IMR-90 (cell line): ENCODE results near the gene PLEKHG2. TPM values are rescaled to one million over a fixed set of nuclear protein-coding genes. Genes with fewer than 3 reads are reported as not detected.

ENCODE experiments used
- ATAC-seq: fragments of 200-7000 bp; cut with Tn5 transposase; 2 replicates; pipeline ENCODE4 v1.9.1; 2020; ENCODE audit warnings: low read depth, mild to moderate bottlenecking, moderate library complexity
- BruUV-seq: library from RNA; stranded (reverse); fragments of 400-500 nt; replicated peaks from 2 replicates; lab custom pipeline; 2021; lab: Mats Ljungman, UMichigan
- CTCF ChIA-PET: fragments of 300-600 bp; formaldehyde crosslinking; extraction: SDS; loops from one replicate; lab custom pipeline; 2021; ENCODE audit warnings: antibody characterized with exemption; lab: Yijun Ruan, JAX
- POLR2A ChIA-PET: fragments of 300-600 bp; sonication (Branson Sonifier 250); formaldehyde crosslinking; loops from one replicate; lab custom pipeline; 2022; ENCODE audit warnings: antibody characterized with exemption; ENCODE audit not compliant: unreplicated experiment; lab: Charles Lee
- DNase-seq: peaks from one replicate; pipeline ENCODE4 v3.0.0; 2013
- H2AFZ ChIP-seq: replicated peaks from 2 replicates; pipeline ENCODE3; 2013; ENCODE audit warnings: low read length, mild to moderate bottlenecking; ENCODE audit not compliant: poor library complexity
- H2AK5ac ChIP-seq: 2 replicates; pipeline ENCODE4 v1.6.1; 2013; ENCODE audit warnings: low read depth, low read length, inconsistent platforms
- H2AK9ac ChIP-seq: replicated peaks from 2 replicates; pipeline ENCODE3; 2013; ENCODE audit warnings: mild to moderate bottlenecking, low read depth, low read length, moderate library complexity; ENCODE audit not compliant: poor library complexity
- H2BK120ac ChIP-seq: 2 replicates; pipeline ENCODE4 v1.6.1; 2013; ENCODE audit warnings: low read depth, low read length, inconsistent platforms
- H2BK15ac ChIP-seq: 3 replicates; pipeline ENCODE4 v1.6.1; 2013; ENCODE audit warnings: low read depth, low read length, inconsistent platforms
- H2BK20ac ChIP-seq: 2 replicates; pipeline ENCODE4 v1.6.1; 2013; ENCODE audit warnings: low read depth, mild to moderate bottlenecking, inconsistent platforms, low read length, moderate library complexity
- H2BK5ac ChIP-seq: 2 replicates; pipeline ENCODE4 v1.6.1; 2013; ENCODE audit warnings: mild to moderate bottlenecking, low read depth, low read length, inconsistent platforms; ENCODE audit not compliant: poor library complexity, severe bottlenecking
- H3K14ac ChIP-seq: replicated peaks from 2 replicates; pipeline ENCODE4 v1.6.1; 2013; ENCODE audit warnings: low read depth, low read length, inconsistent platforms
- H3K18ac ChIP-seq: 2 replicates; pipeline ENCODE4 v1.6.1; 2013; ENCODE audit warnings: low read depth, low read length, control low read depth
- H3K23ac ChIP-seq: 2 replicates; pipeline ENCODE4 v1.6.1; 2013; ENCODE audit warnings: low read depth, low read length, inconsistent platforms
- H3K27ac ChIP-seq: 2 replicates; pipeline ENCODE4 v1.5.1; 2013; ENCODE audit warnings: mild to moderate bottlenecking, control low read depth, low read length; ENCODE audit not compliant: insufficient read depth
- H3K27me3 ChIP-seq: 2 replicates; pipeline ENCODE4 v1.6.1; 2013; ENCODE audit warnings: low read length; ENCODE audit not compliant: control insufficient read depth, insufficient read depth
- H3K36me3 ChIP-seq: 2 replicates; pipeline ENCODE4 v1.6.1; 2013; ENCODE audit warnings: low read length, mixed read lengths; ENCODE audit not compliant: control insufficient read depth, insufficient read depth
- H3K4ac ChIP-seq: 2 replicates; pipeline ENCODE4 v1.6.1; 2013; ENCODE audit warnings: low read depth, low read length, inconsistent platforms
- H3K4me1 ChIP-seq: 2 replicates; pipeline ENCODE4 v1.6.1; 2013; ENCODE audit warnings: low read length, mixed read lengths; ENCODE audit not compliant: control insufficient read depth, insufficient read depth
- H3K4me2 ChIP-seq: 2 replicates; pipeline ENCODE4 v1.6.1; 2013; ENCODE audit warnings: low read depth, mild to moderate bottlenecking, control low read depth, low read length, moderate library complexity
- H3K4me3 ChIP-seq: 2 replicates; pipeline ENCODE4 v1.5.1; 2013; ENCODE audit warnings: low read depth, mild to moderate bottlenecking, control low read depth, low read length, moderate library complexity; ENCODE audit not compliant: insufficient read depth
- H3K56ac ChIP-seq: 2 replicates; pipeline ENCODE4 v1.6.1; 2013; ENCODE audit warnings: low read length, inconsistent platforms; ENCODE audit not compliant: insufficient read depth; ENCODE audit errors: extremely low read depth
- H3K79me1 ChIP-seq, 2 experiments: 2 replicates each; pipeline ENCODE4 v1.6.1; 2013; ENCODE audit warnings: low read length in 2 of 2, inconsistent platforms in 1 of 2, low read depth in 1 of 2
- H3K9ac ChIP-seq: 2 replicates; pipeline ENCODE4 v1.6.1; 2013; ENCODE audit warnings: low read depth, low read length, control low read depth
- H3K9me1 ChIP-seq: 2 replicates; pipeline ENCODE4 v1.6.1; 2013; ENCODE audit warnings: low read length, inconsistent platforms; ENCODE audit not compliant: insufficient read depth
- H3K9me3 ChIP-seq: 2 replicates; pipeline ENCODE4 v1.6.1; 2013; ENCODE audit warnings: low read length; ENCODE audit not compliant: control insufficient read depth, insufficient read depth
- H4K20me1 ChIP-seq: 2 replicates; pipeline ENCODE4 v1.6.1; 2013; ENCODE audit warnings: low read length, inconsistent platforms; ENCODE audit not compliant: insufficient read depth
- H4K5ac ChIP-seq: 2 replicates; pipeline ENCODE4 v1.6.1; 2013; ENCODE audit warnings: mild to moderate bottlenecking, low read depth, low read length, control low read depth
- H4K8ac ChIP-seq, 2 experiments: 2 replicates each; pipeline ENCODE4 v1.6.1; 2013; ENCODE audit warnings: low read depth in 2 of 2, low read length in 2 of 2, control low read depth in 1 of 2, inconsistent platforms in 1 of 2
- H4K91ac ChIP-seq: 2 replicates; pipeline ENCODE4 v1.6.1; 2013; ENCODE audit warnings: low read depth, low read length, inconsistent platforms; ENCODE audit not compliant: insufficient read depth
- BHLHE40 ChIP-seq: fragments of 150-350 bp; IDR thresholded peaks from 2 replicates; pipeline ENCODE4 v1.6.1; 2016; ENCODE audit warnings: mild to moderate bottlenecking, low read depth, low read length
- CHD1 ChIP-seq: IDR thresholded peaks from 2 replicates; pipeline ENCODE4 v1.6.1; 2012; ENCODE audit warnings: low read depth, low read length, improper control_type of control experiment
- FOS ChIP-seq: fragments of 150-350 bp; IDR thresholded peaks from 2 replicates; pipeline ENCODE4 v1.6.1; 2016; ENCODE audit warnings: low read depth, low read length
- MAFK ChIP-seq: IDR thresholded peaks from 2 replicates; pipeline ENCODE4 v1.6.1; 2012; ENCODE audit warnings: low read depth, low read length, improper control_type of control experiment
- MAZ ChIP-seq: IDR thresholded peaks from 2 replicates; pipeline ENCODE4 v1.6.1; 2012; ENCODE audit warnings: low read depth, mild to moderate bottlenecking, low read length, improper control_type of control experiment, moderate library complexity, borderline replicate concordance
- MXI1 ChIP-seq: IDR thresholded peaks from 2 replicates; pipeline ENCODE4 v1.6.1; 2012; ENCODE audit warnings: low read depth, mild to moderate bottlenecking, low read length, moderate library complexity, borderline replicate concordance
- NFE2L2 ChIP-seq: fragments of 150-350 bp; IDR thresholded peaks from 2 replicates; pipeline ENCODE4 v1.6.1; 2016; ENCODE audit warnings: low read depth, mild to moderate bottlenecking, low read length
- POLR2A ChIP-seq: IDR thresholded peaks from 2 replicates; pipeline ENCODE4 v1.6.1; 2012; ENCODE audit warnings: mild to moderate bottlenecking, low read depth, low read length
- RAD21 ChIP-seq: IDR thresholded peaks from 2 replicates; pipeline ENCODE4 v1.6.1; 2012; ENCODE audit warnings: low read length, improper control_type of control experiment
- RCOR1 ChIP-seq: IDR thresholded peaks from 2 replicates; pipeline ENCODE4 v1.6.1; 2012; ENCODE audit warnings: mild to moderate bottlenecking, low read length, improper control_type of control experiment; ENCODE audit not compliant: insufficient replicate concordance
- RFX5 ChIP-seq: IDR thresholded peaks from 2 replicates; pipeline ENCODE4 v1.8.0; 2012; ENCODE audit warnings: low read depth, mild to moderate bottlenecking, low read length, moderate library complexity
- SMC3 ChIP-seq: fragments of 150-350 bp; IDR thresholded peaks from 2 replicates; pipeline ENCODE4 v1.6.1; 2016; ENCODE audit warnings: low read depth, mild to moderate bottlenecking, antibody characterized with exemption, low read length, moderate library complexity
- WGBS, 2 experiments: methylation state at CpG; one replicate each; pipeline versions ENCODE4 v1.1.5 to v1.1.7; 2013; ENCODE audit warnings: missing lambda C conversion rate in 2 of 2; ENCODE audit not compliant: insufficient read length in 1 of 2; ENCODE audit errors: extremely low coverage in 2 of 2; 5-methylcytosine and 5-hydroxymethylcytosine counted together
- dilution Hi-C: fragments of 300-500 bp; cut with HindIII; formaldehyde crosslinking; loops from one replicate; pipeline ENCODE4 v1.14.3; 2018; ENCODE audit warnings: low sequenced_read_pairs; ENCODE audit not compliant: unreplicated experiment
- in situ Hi-C: fragments of 300-500 bp; cut with MboI; formaldehyde crosslinking; loops from 3 replicates; pipeline ENCODE4 v1.14.3; 2019; ENCODE audit warnings: low sequenced_read_pairs, inconsistent platforms, mixed read lengths
- intact Hi-C: fragments of 100-400 bp; cut with micrococcal nuclease; formaldehyde crosslinking; loops from 2 replicates; pipeline ENCODE4 v1.10.0; 2022
- polyA plus RNA-seq, 3 experiments: library from polyadenylated mRNA; depleted of rRNA; stranded (reverse); fragments of >200 nt; gene quantifications; 2 replicates each; pipeline ENCODE4 v1.2.3, GENCODE V29; 2012; ENCODE audit warnings: low replicate concordance in 1 of 3
- total RNA-seq: library from RNA; depleted of rRNA; stranded (reverse); fragments of >200 nt; gene quantifications from 2 replicates; pipeline ENCODE4 v1.2.3, GENCODE V29; 2012
- TF ChIP-seq, protein P1 (sequence below): conservative IDR thresholded peaks from 2 replicates; pipeline ENCODE4 v1.5.1; 2012; ENCODE audit warnings: mild to moderate bottlenecking, low read depth, low read length, improper control_type of control experiment
- TF ChIP-seq, protein P2 (sequence below): fragments of 150-350 bp; IDR thresholded peaks from 2 replicates; pipeline ENCODE4 v1.6.1; 2016; ENCODE audit warnings: low read depth, mild to moderate bottlenecking, low read length, moderate library complexity, borderline replicate concordance
- TF ChIP-seq, protein P3 (sequence below): fragments of 150-350 bp; IDR thresholded peaks from 2 replicates; pipeline ENCODE4 v1.6.1; 2017; ENCODE audit warnings: mild to moderate bottlenecking, antibody characterized with exemption, low read length, low read depth

PLEKHG2 gene
- total and polyA plus RNA-seq, 2 of the 4 experiments (the other 2 are of a cell fraction), result 6.5 to 28.3 TPM

DNA sequence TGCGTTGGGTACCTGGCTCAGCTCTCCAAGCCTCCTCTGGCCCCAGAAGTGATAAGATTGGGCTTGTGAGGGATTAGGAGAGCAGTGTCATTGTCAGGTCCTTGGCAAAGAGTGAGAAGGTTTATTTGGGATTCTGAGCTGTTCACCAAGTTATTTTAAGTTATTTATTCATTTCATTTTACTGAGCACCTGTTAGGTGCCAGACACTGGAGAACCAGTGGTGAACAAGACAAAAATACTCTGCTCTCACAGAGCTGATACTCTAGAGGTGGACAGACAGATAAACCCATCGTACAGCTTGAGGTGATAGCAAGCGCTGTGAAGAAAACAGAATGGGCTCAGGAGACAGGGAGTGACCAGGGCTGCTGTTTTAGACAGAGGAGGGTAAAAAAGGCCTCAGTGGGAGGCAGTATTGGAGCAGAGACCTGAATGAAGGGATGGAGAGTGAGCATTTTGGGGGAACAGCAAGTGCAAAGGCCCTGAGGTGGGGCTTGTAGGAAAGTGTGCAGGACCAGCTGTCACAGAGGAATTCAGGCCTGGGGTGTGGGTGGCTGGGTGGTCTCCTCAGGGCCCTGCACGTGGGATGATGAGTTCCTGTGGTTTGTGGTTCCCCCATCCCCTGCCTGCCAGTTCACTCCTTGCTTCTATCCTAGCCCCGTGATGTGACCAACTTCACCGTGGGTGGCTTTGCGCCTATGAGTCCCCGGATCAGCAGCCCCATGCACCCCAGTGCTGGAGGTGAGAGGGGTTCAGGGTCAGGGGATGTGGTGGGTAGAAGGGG lies 59.5 kb downstream of the PLEKHG2 start:
- Histone ChIP-seq H3K4ac (no peak overlapping the region), H3K36me3 (peaks cover 91% of the 10 kb centered on the region), H3K18ac (no peak overlapping the region), H3K56ac (no peak overlapping the region), H3K4me2 (no peak overlapping the region), H3K4me1 (no peaks in the 10 kb centered on the region), H3K4me3 (no peak overlapping the region), H3K79me1 (peaks cover 13% of the 10 kb centered on the region in 2 experiments; a peak in 3 of 4 replicates), H2BK5ac (no peak overlapping the region), H2AFZ (no peak overlapping the region), H3K23ac (no peak overlapping the region), H3K14ac (no peak overlapping the region), H3K27me3 (no peaks in the 10 kb centered on the region), H4K20me1 (peaks cover 12% of the 10 kb centered on the region), H4K91ac (no peak overlapping the region), H3K9me3 (no peaks in the 10 kb centered on the region), H2BK120ac (no peak overlapping the region), H2BK20ac (no peak overlapping the region), H4K5ac (no peak overlapping the region), H2AK5ac (no peak overlapping the region), H3K9me1 (peaks cover 2% of the 10 kb centered on the region; the same call in 1 of the 2 replicates), H3K9ac (no peak overlapping the region), H4K8ac (no peak overlapping the region), H3K27ac (no peak overlapping the region), H2BK15ac (no peak overlapping the region), H2AK9ac (peak overlapping the region; percentile 66)
- no peak for ATAC-seq
- POLR2A ChIA-PET, result no interaction called here
- in situ Hi-C loops, result no loop called here
- CTCF ChIA-PET, result interaction anchor here (0.5 kb wide), 1 partner anchor 53 kb away, joined by 4 read pairs; no protein-coding TSS in a partner anchor
- BruUV-seq, result no TSS peak
- no peak for TF ChIP-seq MXI1
- TF ChIP-seq CHD1, result no peak
- TF ChIP-seq, protein P1, sequence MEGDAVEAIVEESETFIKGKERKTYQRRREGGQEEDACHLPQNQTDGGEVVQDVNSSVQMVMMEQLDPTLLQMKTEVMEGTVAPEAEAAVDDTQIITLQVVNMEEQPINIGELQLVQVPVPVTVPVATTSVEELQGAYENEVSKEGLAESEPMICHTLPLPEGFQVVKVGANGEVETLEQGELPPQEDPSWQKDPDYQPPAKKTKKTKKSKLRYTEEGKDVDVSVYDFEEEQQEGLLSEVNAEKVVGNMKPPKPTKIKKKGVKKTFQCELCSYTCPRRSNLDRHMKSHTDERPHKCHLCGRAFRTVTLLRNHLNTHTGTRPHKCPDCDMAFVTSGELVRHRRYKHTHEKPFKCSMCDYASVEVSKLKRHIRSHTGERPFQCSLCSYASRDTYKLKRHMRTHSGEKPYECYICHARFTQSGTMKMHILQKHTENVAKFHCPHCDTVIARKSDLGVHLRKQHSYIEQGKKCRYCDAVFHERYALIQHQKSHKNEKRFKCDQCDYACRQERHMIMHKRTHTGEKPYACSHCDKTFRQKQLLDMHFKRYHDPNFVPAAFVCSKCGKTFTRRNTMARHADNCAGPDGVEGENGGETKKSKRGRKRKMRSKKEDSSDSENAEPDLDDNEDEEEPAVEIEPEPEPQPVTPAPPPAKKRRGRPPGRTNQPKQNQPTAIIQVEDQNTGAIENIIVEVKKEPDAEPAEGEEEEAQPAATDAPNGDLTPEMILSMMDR, result no peak
- TF ChIP-seq RFX5, result no peak
- TF ChIP-seq, protein P2, sequence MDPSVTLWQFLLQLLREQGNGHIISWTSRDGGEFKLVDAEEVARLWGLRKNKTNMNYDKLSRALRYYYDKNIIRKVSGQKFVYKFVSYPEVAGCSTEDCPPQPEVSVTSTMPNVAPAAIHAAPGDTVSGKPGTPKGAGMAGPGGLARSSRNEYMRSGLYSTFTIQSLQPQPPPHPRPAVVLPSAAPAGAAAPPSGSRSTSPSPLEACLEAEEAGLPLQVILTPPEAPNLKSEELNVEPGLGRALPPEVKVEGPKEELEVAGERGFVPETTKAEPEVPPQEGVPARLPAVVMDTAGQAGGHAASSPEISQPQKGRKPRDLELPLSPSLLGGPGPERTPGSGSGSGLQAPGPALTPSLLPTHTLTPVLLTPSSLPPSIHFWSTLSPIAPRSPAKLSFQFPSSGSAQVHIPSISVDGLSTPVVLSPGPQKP, result no peak
- TF ChIP-seq NFE2L2, result no peak
- TF ChIP-seq BHLHE40, result no peak
- no peak for TF ChIP-seq POLR2A
- no peak for TF ChIP-seq FOS
- no peak for TF ChIP-seq MAFK
- no peak for TF ChIP-seq SMC3
- no peak for TF ChIP-seq RCOR1
- TF ChIP-seq MAZ, result no peak
- no peak for TF ChIP-seq RAD21
- TF ChIP-seq, protein P3, sequence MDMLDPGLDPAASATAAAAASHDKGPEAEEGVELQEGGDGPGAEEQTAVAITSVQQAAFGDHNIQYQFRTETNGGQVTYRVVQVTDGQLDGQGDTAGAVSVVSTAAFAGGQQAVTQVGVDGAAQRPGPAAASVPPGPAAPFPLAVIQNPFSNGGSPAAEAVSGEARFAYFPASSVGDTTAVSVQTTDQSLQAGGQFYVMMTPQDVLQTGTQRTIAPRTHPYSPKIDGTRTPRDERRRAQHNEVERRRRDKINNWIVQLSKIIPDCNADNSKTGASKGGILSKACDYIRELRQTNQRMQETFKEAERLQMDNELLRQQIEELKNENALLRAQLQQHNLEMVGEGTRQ, result no peak
- 100% methylated on average over 2 of the region's 8 CpGs; no CpG with 5 or more reads in 1 of the 2 experiments for WGBS, 2 experiments
- dilution Hi-C loops, result no loop called here
- intact Hi-C loops, result no loop called here
- no peak for DNase-seq
